Smooth muscle cell (in vitro differentiated cells): Measurements from ENCODE around the gene OVCH1. TPM values are rescaled to one million over a fixed set of nuclear protein-coding genes. Genes with fewer than 3 reads are reported as not detected.
"Not testable (repeated sequence)": the region's sequence is repeated elsewhere in the genome, so short reads cannot be mapped to it uniquely, and the experiment has no call there.

Source experiments
- DNase-seq: peaks from one replicate; lab custom pipeline; 2025; ENCODE audit not compliant: unreplicated experiment; lab: John Stamatoyannopoulos, UW
- H2AFZ ChIP-seq: fragments of 200-600 bp; sonication (generic); 2 replicates; pipeline ENCODE4 v1.6.0; 2016; ENCODE audit warnings: antibody characterized with exemption, low read depth, mild to moderate bottlenecking
- H3F3A ChIP-seq: fragments of 200-600 bp; sonication (generic); 2 replicates; pipeline ENCODE4 v1.6.0; 2017; ENCODE audit warnings: antibody characterized with exemption, low read depth
- H3K27ac ChIP-seq: fragments of 200-600 bp; sonication (generic); 2 replicates; pipeline ENCODE4 v1.5.1; 2016; ENCODE audit warnings: low read depth, mild to moderate bottlenecking
- H3K27me3 ChIP-seq: fragments of 200-600 bp; sonication (generic); 2 replicates; pipeline ENCODE4 v1.6.1; 2016; ENCODE audit warnings: low read depth, mild to moderate bottlenecking
- H3K36me3 ChIP-seq: fragments of 200-600 bp; sonication (generic); 2 replicates; pipeline ENCODE4 v1.5.1; 2016; ENCODE audit warnings: low read depth
- H3K4me1 ChIP-seq: fragments of 200-600 bp; sonication (generic); 2 replicates; pipeline ENCODE4 v1.5.1; 2016; ENCODE audit warnings: low read depth
- H3K4me2 ChIP-seq: fragments of 200-600 bp; sonication (generic); 2 replicates; pipeline ENCODE4 v1.6.0; 2016; ENCODE audit warnings: mild to moderate bottlenecking
- H3K4me3 ChIP-seq: fragments of 200-600 bp; sonication (generic); 2 replicates; pipeline ENCODE4 v1.5.1; 2016; ENCODE audit warnings: mild to moderate bottlenecking
- H3K79me2 ChIP-seq: fragments of 200-600 bp; sonication (generic); 2 replicates; pipeline ENCODE4 v1.6.0; 2016; ENCODE audit warnings: low read depth, mild to moderate bottlenecking
- H3K9ac ChIP-seq: fragments of 200-600 bp; sonication (generic); 2 replicates; pipeline ENCODE4 v1.6.0; 2016; ENCODE audit warnings: low read depth
- H3K9me3 ChIP-seq: fragments of 200-600 bp; sonication (generic); replicated peaks from 2 replicates; pipeline ENCODE4 v1.5.1; 2016; ENCODE audit warnings: low read depth
- H4K20me1 ChIP-seq: fragments of 200-600 bp; sonication (generic); 2 replicates; pipeline ENCODE4 v1.6.0; 2016; ENCODE audit warnings: low read depth
- CTCF ChIP-seq: fragments of 200-600 bp; sonication (generic); IDR thresholded peaks from 2 replicates; pipeline ENCODE4 v1.5.1; 2017; ENCODE audit warnings: borderline replicate concordance, mild to moderate bottlenecking, antibody characterized with exemption; ENCODE audit not compliant: insufficient read depth, poor library complexity, severe bottlenecking
- WGBS: methylation state at CpG from one replicate; pipeline ENCODE4 v1.1.7; 2016; ENCODE audit warnings: low lambda C conversion rate; 5-methylcytosine and 5-hydroxymethylcytosine counted together
- polyA plus RNA-seq: library from polyadenylated mRNA; unstranded; fragments of >200 nt; fragmentation: Nextera tagmentation; extraction: Ambion mirVana; gene quantifications from 2 replicates; pipeline ENCODE4 v1.2.1, GENCODE V29; 2016
- total RNA-seq: library from RNA; depleted of rRNA; stranded (reverse); fragments of >200 nt; gene quantifications from 2 replicates; pipeline ENCODE4 v1.2.3, GENCODE V29; 2014

Gene OVCH1
- total and polyA plus RNA-seq, 2 experiments from 2014 or later, result not detected

GRCh38 chr12:29439506-29439905 lies 58.0 kb downstream of the OVCH1 start:
- H3K79me2 ChIP-seq, result no peaks in the 10 kb centered on the region
- TF ChIP-seq CTCF, result no peak

GRCh38 chr12:29438752-29439408 lies 58.6 kb downstream of the OVCH1 start:
- 68% methylated on average over 1 of the region's 1 CpG for WGBS

More at GRCh38 chr12:29439506-29439905, 58.0 kb downstream of the OVCH1 start:
- Histone ChIP-seq H3K4me1 (peaks cover 1% of the 10 kb centered on the region), H4K20me1 (no peaks in the 10 kb centered on the region), H3K9ac (no peak overlapping the region), H3K4me3 (no peak overlapping the region), H3F3A (no peaks in the 10 kb centered on the region), H3K9me3 (no peaks in the 10 kb centered on the region), H3K27ac (no peak overlapping the region), H3K4me2 (no peak overlapping the region), H3K36me3 (no peaks in the 10 kb centered on the region), H2AFZ (no peak overlapping the region), H3K27me3 (no peaks in the 10 kb centered on the region)
- 91% methylated on average over 4 of the region's 4 CpGs for WGBS
- no peak for DNase-seq

GRCh38 chr12:29437575-29437974 lies 59.9 kb downstream of the OVCH1 start:
- no peak overlapping the region for H3K4me3 ChIP-seq
- no peaks in the 10 kb centered on the region for H3K27me3 ChIP-seq
- no peak for TF ChIP-seq CTCF
- H3K9me3 ChIP-seq, result no peaks in the 10 kb centered on the region
- H2AFZ ChIP-seq, result no peak overlapping the region
- no peaks in the 10 kb centered on the region for H3F3A ChIP-seq
- no peaks in the 10 kb centered on the region for H3K79me2 ChIP-seq
- H3K9ac ChIP-seq, result no peak overlapping the region
- H3K4me1 ChIP-seq, result no peaks in the 10 kb centered on the region
- no peak for DNase-seq
- no peak overlapping the region for H3K4me2 ChIP-seq
- H3K27ac ChIP-seq, result no peak overlapping the region
- no peaks in the 10 kb centered on the region for H4K20me1 ChIP-seq
- H3K36me3 ChIP-seq, result no peaks in the 10 kb centered on the region

More at GRCh38 chr12:29438752-29439408, 58.6 kb downstream of the OVCH1 start:
- H3K36me3 ChIP-seq, result no peaks in the 10 kb centered on the region
- no peaks in the 10 kb centered on the region for H3F3A ChIP-seq
- no peaks in the 10 kb centered on the region for H3K79me2 ChIP-seq
- H4K20me1 ChIP-seq, result no peaks in the 10 kb centered on the region
- H3K4me2 ChIP-seq, result no peak overlapping the region
- H3K9ac ChIP-seq, result no peak overlapping the region
- no peak for TF ChIP-seq CTCF
- H3K9me3 ChIP-seq, result no peaks in the 10 kb centered on the region
- no peaks in the 10 kb centered on the region for H3K27me3 ChIP-seq
- H2AFZ ChIP-seq, result no peak overlapping the region
- no peak overlapping the region for H3K27ac ChIP-seq
- no peak overlapping the region for H3K4me3 ChIP-seq
- no peaks in the 10 kb centered on the region for H3K4me1 ChIP-seq
- DNase-seq, result no peak

- not testable (repeated sequence) for H4K20me1 ChIP-seq, H2AFZ ChIP-seq, H3K4me1 ChIP-seq, H3K27ac ChIP-seq, H3K4me2 ChIP-seq, H3K9me3 ChIP-seq, H3K79me2 ChIP-seq, H3K4me3 ChIP-seq, DNase-seq, H3K36me3 ChIP-seq, H3F3A ChIP-seq, H3K27me3 ChIP-seq, H3K9ac ChIP-seq
- WGBS, result 93% methylated on average over 10 of the region's 10 CpGs
These were observed 60.7 kb downstream of the OVCH1 start for GRCh38 chr12:29436815-29437214.
